HepG2 (cell line): ENCODE measurements around the gene PRKG1. TPM values are rescaled to one million over a fixed set of nuclear protein-coding genes. Genes with fewer than 3 reads are reported as not detected.

Source experiments
- ATAC-seq: fragments of 200-7000 bp; cut with Tn5 transposase; 3 replicates; pipeline ENCODE4 v1.9.1; 2020; ENCODE audit warnings: mild to moderate bottlenecking, moderate library complexity
- BruUV-seq: library from RNA; stranded (reverse); fragments of 400-500 nt; replicated peaks from 2 replicates; lab custom pipeline; 2021; lab: Mats Ljungman, UMichigan
- CTCF ChIA-PET: fragments of 300-600 bp; formaldehyde crosslinking; extraction: SDS; loops from one replicate; lab custom pipeline; 2021; ENCODE audit warnings: low total read pairs, inconsistent platforms, low intra/inter-chr PET ratio; lab: Yijun Ruan, JAX
- POLR2A ChIA-PET: fragments of 350-600 bp; sonication (Branson Sonifier 250); formaldehyde crosslinking; loops from one replicate; lab custom pipeline; 2020; ENCODE audit warnings: antibody characterized with exemption, inconsistent platforms; lab: Yijun Ruan, JAX
- DNase-seq: peaks from one replicate; pipeline ENCODE4 v3.0.0-alpha.2; 2015; ENCODE audit warnings: low spot score
- FAIRE-seq: peaks from 3 replicates; lab custom pipeline; 2011; peaks lifted over from hg19 to GRCh38; lab: Jason Lieb, UNC
- H2AFZ ChIP-seq: one replicate; pipeline ENCODE4 v1.6.1; 2011; ENCODE audit warnings: low read length, inconsistent platforms
- H3K27ac ChIP-seq: fragments of 300-600 bp; 3 replicates; pipeline ENCODE4 v1.8.0; 2011; ENCODE audit warnings: mixed run types, mild to moderate bottlenecking, mixed read lengths, low read length, inconsistent platforms; ENCODE audit not compliant: insufficient read depth; ENCODE audit errors: extremely low read length
- H3K27me3 ChIP-seq, 2 experiments: fragments of 200-600 bp in 1 of 2; 2 replicates in 1 of 2; 3 replicates in 1 of 2; pipeline versions ENCODE4 v1.6.0 to v1.8.0; 2011; ENCODE audit warnings: low read length in 2 of 2, mild to moderate bottlenecking in 2 of 2, moderate library complexity in 2 of 2, inconsistent platforms in 1 of 2; ENCODE audit not compliant: insufficient read depth in 2 of 2, control insufficient read depth in 1 of 2
- H3K36me3 ChIP-seq, 2 experiments: fragments of 200-600 bp in 1 of 2; replicated peaks in 1 of 2; 2 replicates in 1 of 2; 3 replicates in 1 of 2; pipeline versions ENCODE4 v1.5.1 to v1.8.0; 2011; ENCODE audit warnings: low read length in 2 of 2, inconsistent platforms in 1 of 2; ENCODE audit not compliant: insufficient read depth in 2 of 2, control insufficient read depth in 1 of 2
- H3K4me1 ChIP-seq: 2 replicates; pipeline ENCODE4 v1.5.1; 2012; ENCODE audit warnings: low read length, inconsistent platforms; ENCODE audit not compliant: insufficient read depth
- H3K4me2 ChIP-seq: 2 replicates; pipeline ENCODE4 v1.6.0; 2011; ENCODE audit warnings: low read depth, low read length, inconsistent platforms
- H3K4me3 ChIP-seq, 3 experiments: fragments of 200-600 bp in 1 of 3; sonication (generic), shearing (Covaris generic) in 1 of 3; replicated peaks in 1 of 3; 2 replicates each; pipeline ENCODE4 v1.5.1; 2011 to 2016; ENCODE audit warnings: low read length in 3 of 3, inconsistent platforms in 2 of 3, low read depth in 2 of 3, mild to moderate bottlenecking in 2 of 3, control low read depth in 1 of 3, mixed read lengths in 1 of 3; ENCODE audit not compliant: insufficient read depth in 1 of 3
- H3K79me2 ChIP-seq: one replicate; pipeline ENCODE4 v1.6.1; 2011; ENCODE audit warnings: low read length, inconsistent platforms; ENCODE audit not compliant: insufficient read depth
- H3K9ac ChIP-seq: 2 replicates; pipeline ENCODE4 v1.6.0; 2011; ENCODE audit warnings: mild to moderate bottlenecking, low read depth, low read length, inconsistent platforms; ENCODE audit not compliant: insufficient read depth
- H3K9me3 ChIP-seq: 2 replicates; pipeline ENCODE4 v1.5.1; 2012; ENCODE audit warnings: mild to moderate bottlenecking, low read length
- H4K20me1 ChIP-seq: 2 replicates; pipeline ENCODE4 v1.6.0; 2011; ENCODE audit warnings: inconsistent platforms, mild to moderate bottlenecking, low read length, moderate library complexity; ENCODE audit not compliant: insufficient read depth
- ATAD3A ChIP-seq: sonication (generic); formaldehyde crosslinking; IDR thresholded peaks from 2 replicates; pipeline ENCODE4 v1.4.0; 2020; ENCODE audit warnings: missing genetic modification reagents
- FOXK1 ChIP-seq: sonication (generic); formaldehyde crosslinking; IDR thresholded peaks from 2 replicates; pipeline ENCODE4 v1.4.0; 2020; ENCODE audit warnings: low read depth, missing genetic modification reagents, borderline replicate concordance
- MIER3 ChIP-seq: IDR thresholded peaks from 2 replicates; pipeline ENCODE4 v1.6.1; 2016; ENCODE audit warnings: missing compliant biosample characterization, borderline replicate concordance
- NCOA5 ChIP-seq: sonication (generic); formaldehyde crosslinking; IDR thresholded peaks from 2 replicates; pipeline ENCODE4 v1.4.0; 2020; ENCODE audit warnings: missing genetic modification reagents
- ZBTB8A ChIP-seq: sonication (generic); formaldehyde crosslinking; IDR thresholded peaks from 2 replicates; pipeline ENCODE4 v1.4.0; 2020; ENCODE audit warnings: mild to moderate bottlenecking, low read depth, missing genetic modification reagents, borderline replicate concordance
- ZFP36L1 ChIP-seq: sonication (generic); formaldehyde crosslinking; IDR thresholded peaks from 2 replicates; pipeline ENCODE4 v1.8.0; 2022; ENCODE audit warnings: mild to moderate bottlenecking, missing genetic modification reagents, moderate library complexity
- ZNF124 ChIP-seq: sonication (generic); formaldehyde crosslinking; IDR thresholded peaks from 2 replicates; pipeline ENCODE4 v1.4.0; 2020; ENCODE audit warnings: missing genetic modification reagents
- in situ Hi-C: cut with HindIII; loops from 2 replicates; pipeline ENCODE4 v1.10.0; 2017; ENCODE audit warnings: low pct_unique_long_range_greater_than_20kb; ENCODE audit not compliant: extremely low pct_ligation_motif_present
- intact Hi-C: fragments of 100-400 bp; cut with micrococcal nuclease; formaldehyde crosslinking; loops from one replicate; pipeline ENCODE4 v1.10.0; 2022; ENCODE audit not compliant: unreplicated experiment
- polyA plus RNA-seq, 8 experiments: library from polyadenylated mRNA; depleted of rRNA in 3 of 8; stranded (reverse) in 7 of 8; unstranded in 1 of 8; fragments of >200 nt; fragmentation: Illumina TruSeq in 4 of 8; extraction: Trizol in 4 of 8; gene quantifications; 2 replicates each; pipeline versions ENCODE4 v1.2.1 to v1.2.3, GENCODE V29; 2011 to 2016; ENCODE audit warnings: low read depth in 4 of 8, missing spikeins in 1 of 8, mixed read lengths in 1 of 8; ENCODE audit not compliant: insufficient read depth in 1 of 8
- total RNA-seq, 5 experiments: library from RNA; depleted of rRNA; stranded (reverse); fragments of >200 nt; fragmentation: Illumina TruSeq; extraction: Trizol; gene quantifications; 2 replicates each; pipeline ENCODE4 v1.2.3, GENCODE V29; 2016; ENCODE audit warnings: low read depth in 1 of 5
- TF ChIP-seq, protein P1 (sequence below): sonication (generic); formaldehyde crosslinking; IDR thresholded peaks from 2 replicates; pipeline ENCODE4 v1.4.0; 2020; ENCODE audit warnings: low read depth, mild to moderate bottlenecking, missing genetic modification reagents
- TF ChIP-seq, protein P2 (sequence below): sonication (generic); formaldehyde crosslinking; IDR thresholded peaks from 2 replicates; pipeline ENCODE4 v1.8.0; 2023; ENCODE audit warnings: mild to moderate bottlenecking, missing genetic modification reagents
- TF ChIP-seq, protein P3 (sequence below): sonication (generic); formaldehyde crosslinking; IDR thresholded peaks from 2 replicates; pipeline ENCODE4 v1.4.0; 2020; ENCODE audit warnings: mild to moderate bottlenecking, missing genetic modification reagents

The PRKG1 gene
- total and polyA plus RNA-seq, 2 of the 13 experiments (the other 11 are each of a cell fraction or from before 2014, with no cell fraction given), result 0.01 TPM; not detected in 1

GRCh38 chr10:51552879-51553278, 478.6 kb downstream of the PRKG1 start:
- H3K4me1 ChIP-seq, result no peaks in the 10 kb centered on the region
- H3K4me3 ChIP-seq, result no peak overlapping the region
- ChIA-PET POLR2A (no interaction called here), CTCF (no interaction called here)
- no peaks in the 10 kb centered on the region for H3K79me2 ChIP-seq
- H3K9ac ChIP-seq, result no peak overlapping the region
- H3K4me2 ChIP-seq, result no peak overlapping the region
- no peaks in the 10 kb centered on the region for H3K27me3 ChIP-seq
- BruUV-seq, result no TSS peak
- H4K20me1 ChIP-seq, result no peaks in the 10 kb centered on the region
- ATAC-seq, result no peak
- no peak for FAIRE-seq
- no peaks in the 10 kb centered on the region for H3K9me3 ChIP-seq
- intact Hi-C loops (no loop called here), in situ Hi-C loops (no loop called here)
- TF ChIP-seq NCOA5 (CRISPR knock-in tag), result no peak
- TF ChIP-seq ZBTB8A (CRISPR knock-in tag), result no peak
- TF ChIP-seq MIER3, result no peak
- no peak for TF ChIP-seq ZFP36L1
- TF ChIP-seq ATAD3A (CRISPR knock-in tag), result no peak
- TF ChIP-seq, protein P1, sequence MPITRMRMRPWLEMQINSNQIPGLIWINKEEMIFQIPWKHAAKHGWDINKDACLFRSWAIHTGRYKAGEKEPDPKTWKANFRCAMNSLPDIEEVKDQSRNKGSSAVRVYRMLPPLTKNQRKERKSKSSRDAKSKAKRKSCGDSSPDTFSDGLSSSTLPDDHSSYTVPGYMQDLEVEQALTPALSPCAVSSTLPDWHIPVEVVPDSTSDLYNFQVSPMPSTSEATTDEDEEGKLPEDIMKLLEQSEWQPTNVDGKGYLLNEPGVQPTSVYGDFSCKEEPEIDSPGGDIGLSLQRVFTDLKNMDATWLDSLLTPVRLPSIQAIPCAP, result no peak
- no peak for TF ChIP-seq ZNF124
- no peak for TF ChIP-seq FOXK1
- TF ChIP-seq, protein P2, sequence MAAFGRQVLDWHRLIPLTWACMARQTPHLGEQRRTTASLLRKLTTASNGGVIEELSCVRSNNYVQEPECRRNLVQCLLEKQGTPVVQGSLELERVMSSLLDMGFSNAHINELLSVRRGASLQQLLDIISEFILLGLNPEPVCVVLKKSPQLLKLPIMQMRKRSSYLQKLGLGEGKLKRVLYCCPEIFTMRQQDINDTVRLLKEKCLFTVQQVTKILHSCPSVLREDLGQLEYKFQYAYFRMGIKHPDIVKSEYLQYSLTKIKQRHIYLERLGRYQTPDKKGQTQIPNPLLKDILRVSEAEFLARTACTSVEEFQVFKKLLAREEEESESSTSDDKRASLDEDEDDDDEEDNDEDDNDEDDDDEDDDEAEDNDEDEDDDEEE (CRISPR knock-in tag), result no peak
- TF ChIP-seq, protein P3, sequence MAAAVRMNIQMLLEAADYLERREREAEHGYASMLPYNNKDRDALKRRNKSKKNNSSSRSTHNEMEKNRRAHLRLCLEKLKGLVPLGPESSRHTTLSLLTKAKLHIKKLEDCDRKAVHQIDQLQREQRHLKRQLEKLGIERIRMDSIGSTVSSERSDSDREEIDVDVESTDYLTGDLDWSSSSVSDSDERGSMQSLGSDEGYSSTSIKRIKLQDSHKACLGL, result no peak
- H3K27ac ChIP-seq, result no peak overlapping the region
- no peak overlapping the region for H2AFZ ChIP-seq
- H3K36me3 ChIP-seq, result no peaks in the 10 kb centered on the region
- DNase-seq, result no peak
